SKM-1 treated with dmso at 0.1 percent for 144 hours (cell line): ENCODE results near the gene MAP4K2.

ENCODE experiments used
- DNase-seq: peaks from one replicate; lab custom pipeline; 2025; ENCODE audit not compliant: unreplicated experiment; lab: John Stamatoyannopoulos, UW

Gene MAP4K2

DNA sequence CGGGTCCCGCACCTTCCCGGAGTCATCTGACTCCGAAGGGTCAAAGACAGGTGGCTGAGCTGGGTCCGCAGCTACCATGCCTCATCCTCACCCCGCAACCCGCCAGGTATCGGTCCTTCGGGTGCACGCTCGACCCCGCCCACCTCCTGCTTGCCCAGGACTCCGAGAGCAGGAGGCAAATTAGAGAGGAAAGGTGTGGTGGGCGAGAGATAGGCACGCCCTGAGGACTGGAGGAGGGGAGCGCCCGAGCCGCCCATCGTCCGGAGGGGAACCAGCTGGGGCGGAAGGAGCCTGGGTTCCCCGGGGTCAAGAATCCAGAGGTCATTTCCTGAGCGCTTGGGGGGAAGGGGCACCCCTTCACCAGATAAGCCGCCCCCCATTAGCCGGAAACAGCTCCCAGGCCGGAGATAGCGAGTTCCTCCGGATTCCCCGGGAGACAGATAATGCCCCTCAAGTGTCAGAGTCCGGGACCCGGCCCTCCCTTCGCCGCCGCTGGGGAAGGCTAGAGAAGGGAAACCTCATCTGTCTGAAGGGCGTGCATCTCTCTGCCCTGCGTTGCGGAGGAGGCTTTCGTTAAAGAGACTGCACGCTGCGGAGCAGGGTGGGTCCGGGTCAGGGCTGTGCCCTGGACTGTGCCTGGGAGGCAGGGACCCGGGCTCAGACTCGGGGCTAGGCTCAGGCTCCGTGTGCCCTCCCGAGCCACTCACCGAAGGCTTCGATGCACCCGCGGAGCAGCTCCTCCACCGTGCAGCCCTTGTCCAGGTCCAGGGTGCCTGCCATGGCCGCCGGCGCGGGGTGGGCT, 60.7 kb downstream of the MAP4K2 start:
- no peak for DNase-seq

DNA sequence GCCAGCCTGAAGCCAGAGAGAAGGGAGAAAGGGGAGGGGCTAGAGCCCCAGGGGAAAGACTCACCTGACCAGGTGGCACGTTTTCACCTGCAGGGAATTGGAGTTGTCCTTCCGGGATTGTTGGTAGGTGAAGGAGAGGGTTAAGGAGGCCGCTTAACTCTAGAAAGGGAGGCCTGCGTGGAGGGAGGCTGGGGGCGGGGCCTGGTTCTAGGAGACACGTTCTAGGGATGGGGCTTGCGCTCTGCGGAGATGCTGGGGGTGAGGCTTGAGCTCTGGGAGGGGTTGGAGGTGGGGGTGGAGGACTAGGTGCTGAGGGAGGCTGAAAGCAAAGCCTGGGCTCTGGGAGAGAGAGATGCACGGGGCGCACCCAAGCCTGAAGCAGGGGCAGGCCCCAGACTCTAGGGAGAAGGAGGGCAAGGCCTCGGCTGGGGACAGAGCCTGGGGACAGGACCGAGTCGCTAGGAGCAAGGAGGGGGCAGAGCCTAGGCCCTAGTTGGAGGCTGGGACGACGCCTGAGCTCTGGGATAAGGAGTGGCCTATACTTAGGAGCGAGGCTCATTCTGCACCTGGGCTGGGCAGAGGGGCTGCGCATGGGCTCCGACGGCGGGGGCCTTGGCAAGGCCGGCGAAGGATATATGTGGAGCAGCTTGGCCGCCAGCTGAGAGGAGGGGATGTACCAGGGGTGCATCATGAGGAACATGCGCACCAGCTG, 61.5 kb downstream of the MAP4K2 start:
- no peak for DNase-seq

DNA sequence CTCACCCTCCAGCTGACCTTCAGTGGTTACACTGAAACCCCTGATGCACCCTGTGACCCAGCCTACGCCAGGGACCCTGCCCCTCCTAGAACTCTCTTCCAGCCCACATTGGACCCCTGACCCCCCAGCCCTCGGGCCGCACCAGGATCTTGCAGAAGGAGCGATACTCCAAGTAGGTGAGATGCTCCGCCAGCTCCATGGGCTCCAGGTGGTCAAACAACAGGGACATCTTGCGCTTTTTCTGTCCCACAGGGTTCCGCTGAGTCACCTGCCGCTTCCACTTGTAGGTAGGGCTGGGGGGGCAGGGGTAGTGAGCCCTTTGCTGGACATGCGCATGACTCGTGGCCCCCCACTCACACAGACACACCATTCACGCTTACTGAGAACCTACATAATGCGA, 63.1 kb downstream of the MAP4K2 start:
- no peak for DNase-seq

DNA sequence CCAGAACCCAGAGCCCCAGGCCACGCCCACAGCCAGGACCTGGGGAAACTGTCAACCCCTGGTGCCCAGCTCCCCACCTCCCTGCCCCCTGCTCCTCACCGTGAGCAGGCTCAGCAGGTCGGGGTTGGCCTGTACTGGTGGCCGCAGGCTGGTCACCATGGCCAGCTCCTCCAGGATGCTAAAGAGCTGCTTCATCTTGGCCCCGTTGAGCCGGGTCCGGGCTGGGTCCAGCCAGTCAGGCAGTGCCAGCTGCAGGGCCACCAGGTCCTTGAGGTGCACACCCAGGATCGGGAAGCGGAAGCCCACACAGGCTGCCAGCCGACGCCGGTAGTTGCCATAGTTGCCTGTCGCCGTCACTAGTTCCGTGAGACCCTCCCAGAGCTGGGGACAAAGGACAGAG, 66.4 kb downstream of the MAP4K2 start:
- DNase-seq: no peak

DNA sequence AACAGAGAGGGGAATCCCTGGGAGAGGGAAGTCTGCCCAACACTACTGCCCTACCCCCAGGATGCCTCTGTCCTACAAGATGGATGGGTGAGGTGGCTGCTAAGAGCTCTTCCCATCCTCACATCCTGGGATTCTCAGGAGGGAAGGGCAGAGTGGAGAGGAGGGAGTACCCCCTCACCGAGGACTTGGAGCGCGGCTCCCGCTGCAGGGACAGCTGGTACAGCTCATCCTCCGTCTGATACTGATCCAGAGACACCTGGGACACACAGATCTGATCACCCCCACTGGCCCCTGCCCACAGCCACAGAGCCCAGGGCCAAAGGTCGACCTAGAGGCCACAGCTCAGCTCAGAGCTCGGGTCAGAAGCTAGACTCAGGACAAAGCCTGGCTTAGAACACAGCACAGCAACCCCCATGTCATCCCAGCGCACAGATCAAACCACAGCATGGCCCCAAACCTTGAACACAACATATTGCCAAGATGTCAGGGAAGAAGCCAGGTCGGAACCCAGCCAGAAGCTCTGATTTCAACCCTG, 67.2 kb downstream of the MAP4K2 start:
- DNase-seq: no peak
